Suppressor macrophage treated with lipopolysaccharide for 1 hour (primary cell): ENCODE data around the gene BAD.

ENCODE experiments used
- DNase-seq, 3 donors: peaks; one replicate each; pipeline ENCODE4 v3.0.0-alpha.2; 2020 to 2022

The BAD gene

DNA sequence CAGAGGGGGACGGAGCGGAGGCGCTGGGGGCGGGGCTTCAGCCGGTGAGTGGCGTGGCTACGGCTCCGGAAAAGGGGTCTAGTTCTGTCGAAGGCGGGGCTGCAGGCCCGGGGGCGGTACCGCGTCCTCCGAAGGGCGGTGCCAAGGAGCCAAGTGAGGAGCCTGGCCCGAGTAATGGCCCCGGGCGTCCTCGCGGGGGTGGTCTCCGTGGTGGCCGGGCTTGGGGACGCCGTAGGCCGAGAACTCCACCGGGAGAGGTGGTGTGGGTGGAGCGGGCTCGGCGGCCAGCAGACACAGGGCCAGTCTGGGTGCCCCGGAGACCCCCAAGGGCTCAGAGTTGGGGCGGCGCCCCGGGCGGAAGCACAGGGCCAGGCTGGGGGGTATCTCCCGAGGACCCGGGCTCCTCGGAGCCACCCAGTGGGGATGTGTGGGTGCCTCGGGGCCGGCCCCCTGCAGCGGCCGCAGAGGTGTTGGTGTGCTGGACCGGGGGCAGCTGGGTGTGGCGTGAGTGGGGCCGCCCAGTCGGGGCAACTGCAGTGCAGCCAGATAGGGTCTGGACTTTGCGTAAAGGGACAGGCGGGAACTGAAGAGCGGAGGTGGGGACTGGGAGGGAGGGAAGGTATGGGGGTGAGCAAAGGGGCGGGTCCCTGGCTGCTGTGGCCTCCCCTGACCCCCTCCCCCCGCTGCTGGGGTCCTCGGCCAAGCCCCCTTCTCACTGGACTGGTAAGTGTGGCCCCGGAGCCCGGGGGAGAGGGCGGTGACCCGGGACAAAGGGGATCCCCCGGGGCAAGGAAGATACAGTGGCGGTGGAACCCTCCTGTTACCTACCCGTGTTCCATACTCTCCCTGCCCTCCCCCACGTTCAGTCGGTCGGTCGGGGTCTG is 42.7 kb downstream of the BAD start:
- peak; percentile 27 to 100 (median 32) for DNase-seq

DNA sequence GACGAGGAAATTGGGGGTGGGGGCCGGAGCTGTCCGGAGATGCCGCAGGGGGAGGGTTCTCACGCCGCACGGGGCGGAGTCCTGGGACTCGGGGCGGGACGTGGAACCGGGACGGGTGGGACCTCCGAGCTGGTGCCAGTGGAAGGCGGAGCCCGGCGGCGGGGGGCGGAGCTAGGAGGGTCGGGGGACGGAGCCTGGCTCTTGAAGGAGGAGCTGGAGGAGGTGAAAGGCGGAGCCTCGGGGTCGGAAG is 43.3 kb downstream of the BAD start:
- peak in 2 of 3 donors; percentile 100 for DNase-seq

DNA sequence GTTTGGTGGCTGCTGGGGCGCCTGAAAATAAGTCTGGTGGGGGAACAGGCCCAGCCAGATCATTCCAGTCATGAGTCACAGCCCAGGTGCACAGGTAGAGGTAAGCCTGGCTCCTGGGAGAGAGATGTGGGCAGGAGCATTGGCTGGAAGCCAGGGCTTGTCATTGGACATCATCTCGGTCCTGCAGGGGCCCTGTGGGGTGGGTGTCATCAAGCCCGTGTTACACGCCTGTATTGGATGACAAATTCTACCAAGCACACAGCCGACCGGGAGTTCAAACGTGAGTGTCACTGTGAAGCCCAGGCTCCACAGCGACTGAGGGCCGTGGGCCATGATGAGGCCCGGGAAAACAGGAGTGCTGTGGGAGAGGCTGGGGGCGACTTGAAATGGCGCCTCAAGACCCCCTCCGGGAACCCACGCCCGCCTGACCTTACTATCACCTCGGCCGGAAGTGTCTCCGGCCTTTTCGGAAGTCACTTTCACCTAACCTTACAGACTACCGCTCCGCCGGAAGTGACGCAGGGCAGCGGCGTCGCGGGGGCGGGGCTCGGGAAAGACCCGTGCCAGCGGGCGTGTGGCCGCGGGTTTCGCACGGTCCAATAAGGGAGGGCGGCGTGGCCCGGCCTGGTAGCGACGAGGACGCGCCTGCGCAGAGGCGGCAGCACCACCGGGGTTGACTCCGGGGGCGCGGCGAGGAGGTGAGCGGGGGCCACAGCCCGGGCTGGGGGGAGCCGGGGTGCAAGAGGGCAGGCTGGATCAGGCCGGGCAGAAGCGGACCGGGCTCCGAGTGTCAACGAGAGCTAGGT is 43.8 kb downstream of the BAD start, which contains the start of gene FKBP2:
Gene FKBP2, plus strand, starts transcription at position 661 of the 806 bp plus-strand sequence. CDS start 1,293 bp downstream, outside the sequence.
- DNase-seq, result peak; percentile 99 to 100 (median 99)

DNA sequence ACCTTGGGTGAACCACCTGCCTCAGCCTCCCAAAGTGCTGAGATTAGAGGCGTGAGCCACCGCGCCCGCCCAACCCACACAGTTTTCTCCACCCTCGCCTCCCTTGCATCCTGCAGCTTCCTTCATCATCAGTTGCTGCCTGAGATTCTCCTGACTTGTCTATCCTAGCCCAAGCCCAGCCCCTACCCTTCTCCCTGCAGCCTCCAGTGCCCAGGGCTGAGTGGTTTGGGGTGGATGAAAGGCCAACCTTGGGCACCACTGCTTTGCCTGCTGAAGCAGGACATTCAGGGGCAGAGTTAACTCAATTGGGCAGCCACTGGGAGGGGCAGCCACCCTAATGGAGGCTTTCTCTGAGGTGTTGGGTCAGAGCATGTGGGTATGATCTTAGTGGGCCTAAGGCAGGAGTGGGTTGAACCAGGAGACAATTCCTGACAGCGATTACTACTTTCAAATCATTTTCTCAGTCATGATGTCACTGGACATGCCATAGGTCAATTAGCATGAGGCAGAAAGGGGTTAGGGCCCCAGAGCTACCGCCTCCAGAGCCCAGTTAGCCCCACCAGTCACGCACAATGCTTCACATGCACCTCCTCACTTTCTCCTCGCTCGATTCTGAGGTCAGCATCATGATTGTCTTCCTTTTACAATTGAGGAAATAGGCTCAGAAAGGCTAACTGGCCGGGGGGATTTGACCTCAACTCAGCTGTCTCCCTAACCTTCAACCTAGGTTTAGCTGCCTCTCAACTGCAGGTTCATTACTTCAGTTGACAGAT is 44.6 kb downstream of the BAD start:
- peak; percentile 92 to 98 (median 94) for DNase-seq

DNA sequence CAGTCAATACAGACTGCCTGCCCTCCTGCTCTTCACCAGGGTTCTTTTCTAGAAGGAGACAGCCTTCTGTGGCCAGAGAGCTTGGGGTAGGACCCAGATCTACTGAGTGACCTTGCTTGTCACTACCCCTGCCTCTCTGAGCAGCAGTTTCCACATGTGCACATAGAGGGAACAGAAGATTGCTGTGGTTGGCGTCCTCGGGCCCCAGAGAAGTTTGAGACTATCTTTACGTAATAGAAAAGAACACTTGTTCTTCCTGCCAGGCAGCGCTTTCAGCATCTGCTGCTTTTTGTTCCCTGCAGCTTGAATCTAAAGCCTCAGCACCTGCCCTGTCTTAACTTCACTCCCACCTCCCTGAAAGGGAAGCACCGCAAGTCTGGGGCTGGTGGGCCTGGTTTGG is 45.5 kb downstream of the BAD start:
- peak in 1 of 3 donors; percentile 32 for DNase-seq

DNA sequence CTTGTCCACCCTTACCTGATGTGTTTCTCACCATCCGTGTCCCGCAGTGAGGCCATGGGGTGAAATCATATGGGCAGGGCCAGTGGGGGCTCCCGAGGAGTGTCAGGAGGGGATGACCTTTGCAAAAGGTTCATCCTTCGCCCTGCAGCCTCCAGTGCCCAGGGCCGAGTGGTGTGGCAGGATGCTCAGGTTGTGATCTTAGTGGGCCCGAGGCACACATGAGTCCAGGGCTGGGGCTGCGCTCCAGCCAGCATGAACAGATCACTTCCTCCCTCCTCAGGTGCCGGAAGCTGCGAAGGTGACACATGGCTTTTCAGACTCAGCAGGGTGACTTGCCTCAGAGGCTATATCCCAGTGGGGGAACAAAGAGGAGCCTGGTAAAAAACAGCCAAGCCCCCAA is 46.4 kb downstream of the BAD start:
- no peak for DNase-seq

DNA sequence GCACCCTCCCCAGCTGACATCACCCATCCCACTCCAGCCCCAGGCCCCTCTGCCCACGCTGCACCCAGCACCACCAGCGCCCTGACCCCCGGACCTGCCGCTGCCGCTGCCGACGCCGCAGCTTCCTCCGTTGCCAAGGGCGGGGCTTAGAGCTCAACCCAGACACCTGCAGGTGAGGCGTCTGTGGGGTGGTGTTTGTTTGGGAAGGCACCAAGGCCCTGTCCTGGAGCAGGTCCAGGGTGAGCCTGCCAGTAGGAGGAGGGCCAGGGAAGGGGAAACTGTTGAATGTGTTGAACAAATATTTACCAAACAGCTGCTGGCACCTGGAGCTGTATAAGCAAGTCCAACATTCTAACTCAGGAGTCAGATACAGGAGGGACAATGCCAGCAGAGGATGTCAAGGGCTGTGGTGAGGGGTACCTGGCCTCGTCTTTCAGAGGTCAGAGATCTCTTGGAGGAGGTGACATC is 46.9 kb downstream of the BAD start:
- no peak for DNase-seq

DNA sequence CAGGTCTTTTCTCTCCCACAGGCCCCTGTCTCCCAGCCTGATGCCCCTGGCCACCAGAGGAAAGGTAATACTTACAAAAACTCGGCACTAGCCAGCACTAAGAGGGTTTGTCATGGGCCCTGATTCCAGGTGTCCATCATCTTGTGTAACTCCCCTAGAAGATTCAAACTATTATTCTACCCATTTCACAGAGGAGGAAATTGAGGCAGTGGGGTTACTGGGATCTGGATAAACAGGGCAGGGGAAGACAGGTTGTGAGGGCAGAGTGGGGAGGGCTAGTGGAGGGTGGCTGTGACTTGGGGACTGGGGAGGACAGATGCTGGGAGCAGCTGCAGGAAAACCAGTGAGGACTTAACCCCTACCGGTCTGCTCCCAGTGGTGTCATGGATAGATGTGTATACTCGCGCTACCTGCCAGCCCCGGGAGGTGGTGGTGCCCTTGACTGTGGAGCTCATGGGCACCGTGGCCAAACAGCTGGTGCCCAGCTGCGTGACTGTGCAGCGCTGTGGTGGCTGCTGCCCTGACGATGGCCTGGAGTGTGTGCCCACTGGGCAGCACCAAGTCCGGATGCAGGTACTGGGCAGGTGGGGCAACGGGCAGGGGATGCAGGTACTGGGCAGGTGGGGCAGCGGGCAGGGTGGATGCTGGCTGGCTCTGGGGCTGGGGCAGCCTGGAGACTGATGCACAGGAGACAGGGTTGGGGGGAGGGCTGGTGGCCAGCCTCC is 48.9 kb downstream of the BAD start:
- no peak for DNase-seq

DNA sequence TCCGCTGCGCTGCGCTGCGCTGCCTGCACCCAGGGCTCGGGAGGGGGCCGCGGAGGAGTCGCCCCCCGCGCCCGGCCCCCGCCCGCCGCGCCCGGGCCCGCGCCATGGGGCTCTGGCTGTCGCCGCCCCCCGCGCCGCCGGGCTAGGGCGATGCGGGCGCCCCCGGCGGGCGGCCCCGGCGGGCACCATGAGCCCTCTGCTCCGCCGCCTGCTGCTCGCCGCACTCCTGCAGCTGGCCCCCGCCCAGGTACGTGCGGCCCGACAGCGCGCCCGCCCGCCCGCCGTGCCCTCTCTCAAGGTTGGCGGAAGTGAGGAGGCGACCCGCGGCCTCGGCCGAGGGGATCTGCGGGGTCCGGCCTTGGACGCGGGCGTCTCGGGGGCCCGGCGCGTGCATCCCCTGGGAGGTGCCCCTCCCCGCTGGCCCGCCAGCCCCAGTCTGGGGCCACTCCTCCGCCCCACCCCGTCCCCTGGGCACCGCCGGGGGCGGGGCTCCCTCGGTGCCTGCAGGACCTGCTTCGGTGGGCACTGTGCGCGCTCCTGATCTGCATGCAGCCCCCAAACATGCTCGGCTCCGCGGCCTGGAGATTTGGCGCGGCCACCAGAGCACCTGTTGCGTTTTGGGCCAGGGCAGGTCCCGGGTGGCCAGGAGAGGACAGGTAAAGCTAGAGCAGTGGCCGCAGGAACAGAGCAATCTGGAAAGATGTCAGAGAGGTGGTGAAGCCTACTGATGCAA is 49.7 kb downstream of the BAD start:
- peak in 2 of 3 donors; percentile 39 to 74 for DNase-seq

DNA sequence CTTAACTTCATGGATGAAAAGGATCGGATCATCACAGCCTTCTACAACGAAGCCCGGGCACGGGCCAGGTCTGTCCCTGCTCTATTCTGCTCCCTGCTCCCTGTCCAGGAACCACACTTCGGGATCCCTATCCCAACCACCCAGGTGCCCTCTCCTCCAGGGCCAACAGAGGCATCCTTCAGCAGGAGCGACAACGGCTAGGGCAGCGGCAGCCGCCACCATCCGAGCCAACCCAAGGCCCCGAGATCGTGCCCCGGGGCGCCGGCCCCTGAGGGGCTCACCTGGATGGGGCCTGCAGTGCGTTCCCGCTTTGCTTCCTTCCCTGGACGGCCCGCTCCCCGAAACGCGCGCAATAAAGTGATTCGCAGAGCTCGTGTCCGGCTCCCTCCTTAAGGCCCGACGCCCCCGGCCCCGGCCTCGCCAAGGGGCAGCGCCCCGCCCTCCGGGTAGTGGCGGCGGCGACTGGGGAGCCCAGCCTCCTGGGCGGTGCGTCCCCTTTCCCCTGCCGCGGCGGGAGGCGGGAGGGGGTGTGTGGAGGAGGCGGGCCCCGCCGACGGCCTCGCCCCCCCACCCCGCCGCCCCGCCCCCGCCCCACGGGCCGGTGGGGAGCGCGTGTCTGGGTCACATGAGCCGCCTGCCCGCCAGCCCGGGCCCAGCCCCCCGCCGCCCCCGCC is 50.4 kb downstream of the BAD start, which contains the start of gene VEGFB:
Gene VEGFB, plus strand, starts transcription at position 672 of the 674 bp plus-strand sequence. CDS start 250 bp downstream, outside the sequence.
- peak; percentile 54 to 83 (median 62) for DNase-seq

DNA sequence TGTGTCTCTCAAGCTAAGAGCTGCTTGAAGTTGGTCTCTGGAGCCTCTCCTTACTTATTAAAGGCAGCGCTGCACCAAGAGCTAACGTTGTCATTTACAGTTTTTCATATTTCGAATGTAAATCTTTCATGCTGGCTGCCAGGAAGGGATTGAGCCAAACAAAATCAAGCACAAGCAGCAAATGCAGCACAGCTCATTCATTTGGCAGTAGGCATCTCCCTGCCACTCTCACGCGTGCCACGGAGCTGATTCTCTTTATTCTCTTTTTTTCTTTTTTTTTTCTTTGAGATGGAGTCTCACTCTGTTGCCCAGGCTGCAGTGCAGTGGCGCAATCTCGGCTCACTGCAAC is 51.5 kb downstream of the BAD start:
- no peak for DNase-seq

DNA sequence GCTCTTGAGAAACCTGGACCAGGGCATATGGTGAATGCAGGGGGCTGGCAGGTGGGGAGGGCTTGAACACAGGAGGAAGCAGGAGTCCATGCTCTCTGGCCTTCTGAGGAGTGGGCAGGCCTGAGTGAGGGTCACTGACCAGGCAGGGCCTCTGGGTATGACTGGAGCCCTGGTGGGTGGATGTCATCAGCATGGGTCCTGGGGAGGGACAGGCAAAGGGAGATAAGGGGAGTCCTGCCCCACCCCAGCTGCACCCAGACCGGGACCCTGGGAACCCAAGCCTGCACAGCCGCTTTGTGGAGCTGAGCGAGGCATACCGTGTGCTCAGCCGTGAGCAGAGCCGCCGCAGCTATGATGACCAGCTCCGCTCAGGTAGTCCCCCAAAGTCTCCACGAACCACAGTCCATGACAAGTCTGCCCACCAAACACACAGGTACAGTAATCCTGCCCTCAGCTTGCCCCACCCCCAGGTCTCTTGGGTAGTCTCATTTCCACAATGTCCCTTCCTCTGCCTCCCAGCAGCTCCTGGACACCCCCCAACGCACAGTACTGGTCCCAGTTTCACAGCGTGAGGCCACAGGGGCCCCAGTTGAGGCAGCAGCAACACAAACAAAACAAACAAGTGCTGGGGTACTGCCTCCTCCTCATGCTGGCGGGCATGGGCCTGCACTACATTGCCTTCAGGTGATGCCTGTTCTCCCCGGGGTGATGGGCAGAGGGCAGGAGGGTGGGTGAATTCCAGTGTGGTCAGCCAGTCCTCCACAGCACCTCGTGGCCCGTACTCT is 52.1 kb downstream of the BAD start:
- no peak for DNase-seq

DNA sequence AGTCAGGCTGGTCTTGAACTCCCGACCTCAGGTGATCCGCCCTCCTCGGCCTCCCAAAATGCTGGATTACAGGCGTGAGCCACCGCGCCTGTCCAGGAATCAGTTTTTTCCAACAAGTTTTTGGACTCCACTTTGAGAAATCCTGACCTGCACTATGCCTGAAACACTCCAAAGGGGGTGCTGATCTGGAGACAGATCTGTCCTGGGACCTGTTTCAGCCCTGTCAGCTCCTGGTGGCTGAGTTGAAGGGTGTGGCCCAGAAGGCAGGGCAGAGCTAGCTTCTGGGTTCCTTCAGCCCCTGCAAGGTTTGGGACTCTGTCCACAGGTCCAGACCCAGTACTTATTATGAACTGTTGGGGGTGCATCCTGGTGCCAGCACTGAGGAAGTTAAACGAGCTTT is 52.9 kb downstream of the BAD start:
- DNase-seq, result no peak

DNA sequence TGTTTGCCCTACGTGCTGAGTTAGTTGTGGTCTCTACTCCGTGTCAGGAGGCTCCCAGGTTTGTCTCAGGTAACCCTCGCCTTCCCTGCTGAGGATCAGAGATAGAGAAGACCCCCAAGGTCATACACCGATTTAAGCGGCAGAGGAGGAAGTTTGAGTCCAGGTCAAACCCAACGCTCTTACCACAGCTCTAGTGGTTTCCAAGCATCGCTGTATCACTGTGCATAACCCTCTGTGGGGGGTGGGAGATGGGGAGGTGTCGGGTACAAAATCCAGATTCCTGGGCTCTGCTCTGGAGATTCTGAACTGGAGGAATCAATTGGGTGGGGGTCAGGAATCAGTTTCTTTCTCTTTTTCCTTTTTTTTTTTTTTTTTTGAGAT is 53.5 kb downstream of the BAD start:
- no peak for DNase-seq

DNA sequence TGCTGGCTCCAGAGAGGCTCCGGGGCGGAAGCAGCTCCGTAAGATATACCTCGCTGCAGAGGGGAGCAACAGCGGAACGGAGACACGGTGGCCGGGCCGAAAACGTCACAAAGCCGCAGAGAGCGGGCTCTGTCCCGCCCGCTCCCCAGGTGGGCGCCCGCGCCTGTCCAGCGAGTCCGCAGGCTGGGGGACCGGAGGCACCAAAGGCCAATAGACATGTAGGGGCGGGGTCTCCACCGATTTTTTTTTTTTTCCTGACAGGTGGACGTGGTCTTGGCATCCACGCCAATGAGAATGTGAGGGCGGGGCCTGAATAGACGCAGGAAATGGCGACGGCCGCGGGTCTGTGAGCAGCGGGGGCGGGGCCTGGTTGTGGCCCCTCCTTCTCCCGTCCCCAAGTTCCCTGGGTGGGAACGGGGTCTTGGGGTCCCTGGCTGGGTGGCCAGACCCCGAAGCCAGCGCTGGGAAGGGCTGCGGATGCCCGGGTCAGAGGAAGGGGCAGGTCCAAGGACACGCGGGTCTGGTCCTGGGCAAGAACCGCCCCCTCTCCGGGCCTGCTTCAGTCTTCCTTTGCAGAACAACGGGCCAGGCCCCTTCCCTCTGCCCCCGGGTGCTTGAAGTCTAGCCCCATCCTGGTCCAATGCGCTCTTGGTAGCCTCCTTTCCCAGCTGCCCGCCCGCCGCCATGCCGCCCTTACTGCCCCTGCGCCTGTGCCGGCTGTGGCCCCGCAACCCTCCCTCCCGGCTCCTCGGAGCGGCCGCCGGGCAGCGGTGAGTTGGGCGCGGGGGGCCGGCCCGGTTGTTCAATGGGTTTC is 54.1 kb downstream of the BAD start, which contains the start of gene DNAJC4:
Gene DNAJC4, plus strand, starts transcription at position 378 of the 814 bp plus-strand sequence. Its CDS starts 307 bp downstream, at position 685.
- peak; percentile 77 to 90 (median 81) for DNase-seq

DNA sequence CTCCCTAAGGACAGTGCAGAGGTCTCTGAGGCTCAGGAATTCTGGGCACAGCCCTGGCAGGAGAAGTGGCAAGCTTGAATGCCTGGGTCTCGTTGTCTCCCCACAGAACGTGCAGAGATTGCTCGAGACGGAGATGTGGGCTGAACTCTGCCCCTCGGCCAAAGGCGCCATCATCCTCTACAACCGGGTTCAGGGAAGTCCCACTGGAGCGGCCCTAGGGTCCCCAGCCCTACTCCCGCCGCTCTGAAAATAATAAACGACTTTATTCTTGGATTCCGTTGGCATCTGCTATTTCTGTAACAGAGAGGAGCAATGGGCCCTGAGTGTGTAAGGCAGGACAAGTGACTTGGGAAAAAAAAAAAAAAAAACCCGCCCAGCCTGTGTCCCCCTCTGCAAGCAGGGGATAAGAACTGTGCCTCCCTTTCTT is 54.7 kb downstream of the BAD start:
- no peak for DNase-seq

DNA sequence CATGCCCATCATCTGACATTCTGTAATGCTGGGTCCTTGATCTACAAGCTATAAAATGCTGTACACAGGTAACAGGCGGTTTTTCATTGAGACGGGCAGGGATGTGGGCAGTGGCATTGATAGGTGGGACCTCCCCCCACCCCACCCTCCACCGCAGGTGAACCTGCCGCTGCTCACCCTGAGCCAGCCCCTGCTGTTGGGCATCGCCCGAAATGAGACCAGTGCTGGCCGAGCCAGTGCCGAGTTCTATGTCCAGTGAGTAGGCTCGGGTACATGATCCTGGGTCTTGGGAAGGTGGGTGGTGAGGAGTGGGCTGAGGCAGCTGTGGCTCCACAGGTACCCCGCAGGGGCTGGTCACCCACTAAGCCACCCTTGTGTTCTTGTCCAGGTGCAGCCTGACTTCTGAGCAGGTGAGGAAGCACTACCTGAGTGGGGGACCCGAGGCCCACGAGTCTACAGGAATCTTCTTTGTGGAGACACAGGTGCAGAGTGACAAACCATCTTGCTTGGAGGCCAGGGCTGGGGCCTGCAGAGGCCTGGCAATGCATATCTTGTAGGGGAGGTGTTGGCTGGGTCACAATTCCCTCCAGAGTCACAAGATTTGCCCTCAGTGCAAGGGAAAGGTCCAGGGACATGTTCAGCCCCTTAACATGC is 55.2 kb downstream of the BAD start:
- no peak for DNase-seq

DNA sequence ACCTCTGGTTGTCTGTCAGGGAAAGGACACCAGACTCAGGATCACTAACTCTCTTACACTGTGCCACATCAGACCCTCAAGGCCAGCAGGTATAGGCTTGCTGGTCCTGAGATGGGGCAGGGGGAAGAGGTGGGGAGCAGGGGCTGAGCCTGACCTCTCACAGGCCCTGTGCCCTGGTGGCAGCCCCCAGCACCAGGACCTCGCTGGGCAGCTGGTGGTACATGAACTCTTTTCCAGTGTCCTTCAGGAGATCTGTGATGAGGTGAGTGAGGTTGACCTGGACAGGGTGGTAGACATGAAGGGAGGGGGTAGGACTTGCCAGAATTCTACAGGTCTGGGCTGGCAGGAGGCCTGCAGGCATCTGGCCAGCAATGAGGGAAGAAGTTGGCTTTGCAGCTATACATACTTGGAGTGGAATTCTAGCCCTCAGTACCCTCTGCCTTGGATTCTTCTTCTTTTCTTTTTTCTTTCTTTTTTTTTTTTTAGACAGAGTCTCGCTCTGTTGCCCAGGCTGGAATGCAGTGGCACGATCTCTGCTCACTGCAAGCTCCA is 57.0 kb downstream of the BAD start:
- DNase-seq, result no peak
